Measurements from ENCODE around the gene CHN2. TPM values are rescaled to one million over a fixed set of nuclear protein-coding genes. Genes with fewer than 3 reads are reported as not detected.

Gene CHN2
- total RNA-seq, 1 experiment from 2014 or later, result 4.2 TPM

DNA sequence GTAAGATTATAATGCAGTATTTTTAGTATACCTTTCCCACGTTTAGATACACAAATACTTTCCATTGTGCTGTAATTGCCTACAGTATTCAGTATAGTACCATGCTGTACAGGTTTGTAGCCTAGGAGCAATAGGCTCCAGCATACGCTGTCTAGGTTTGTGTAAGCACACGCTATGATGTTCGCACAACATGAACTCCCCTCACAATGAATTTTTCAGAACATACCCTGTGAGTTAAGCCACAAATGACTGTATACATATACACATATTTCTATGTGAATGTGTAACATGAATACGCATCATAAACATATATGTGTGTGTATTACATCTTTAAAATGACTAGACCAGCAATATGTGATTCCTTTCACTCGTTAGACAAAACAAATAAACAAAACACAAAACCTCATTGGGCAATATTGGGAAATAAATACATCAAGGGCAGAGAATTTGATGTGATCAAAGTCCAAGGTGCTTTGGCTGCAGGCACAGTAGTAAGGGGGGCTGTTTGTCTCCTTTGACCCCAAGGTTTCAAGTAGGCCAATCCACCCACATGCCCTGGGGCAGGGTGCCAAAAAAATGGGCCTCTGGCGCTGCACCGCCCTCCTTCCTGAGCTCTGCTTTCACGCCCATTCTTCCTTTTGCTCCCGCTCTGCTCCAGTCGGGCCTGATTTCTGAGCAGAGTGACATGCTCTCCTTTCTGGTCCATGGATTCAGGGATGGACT lies 33.9 kb downstream of the CHN2 start:
- Histone ChIP-seq H3K4me3 (ENCODE audit: insufficient read depth, low read depth, low read length) (no peak overlapping the region), H3K27me3 (ENCODE audit: control insufficient read depth, insufficient read depth, low read length) (no peaks in the 10 kb centered on the region), H3K36me3 (replicated peaks; ENCODE audit: control insufficient read depth, insufficient read depth, low read length) (no peaks in the 10 kb centered on the region)
- no peak for DNase-seq

DNA sequence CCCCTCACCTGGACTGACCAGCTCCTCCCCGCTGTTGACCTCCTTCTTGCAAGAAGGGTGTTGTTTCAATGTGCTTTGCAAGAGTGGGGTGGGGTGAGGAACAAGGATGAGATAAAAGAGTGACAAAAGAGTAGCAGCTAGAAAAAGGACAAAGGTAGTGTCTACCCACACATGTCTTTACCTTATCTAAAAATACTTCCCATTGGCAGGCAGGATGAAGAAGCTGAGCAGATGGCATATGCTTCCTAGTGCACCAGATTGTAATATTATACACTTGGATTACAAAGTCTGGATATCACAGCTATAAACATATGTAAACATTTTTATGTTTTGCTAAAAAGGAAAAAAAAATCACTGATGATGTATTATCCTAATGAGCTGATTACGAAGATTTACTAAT lies 34.5 kb downstream of the CHN2 start:
- no peak for DNase-seq
- no peaks in the 10 kb centered on the region for H3K36me3 ChIP-seq (replicated peaks; ENCODE audit: control insufficient read depth, insufficient read depth, low read length)
- no peaks in the 10 kb centered on the region for H3K27me3 ChIP-seq (ENCODE audit: control insufficient read depth, insufficient read depth, low read length)
- no peak overlapping the region for H3K4me3 ChIP-seq (ENCODE audit: insufficient read depth, low read depth, low read length)

DNA sequence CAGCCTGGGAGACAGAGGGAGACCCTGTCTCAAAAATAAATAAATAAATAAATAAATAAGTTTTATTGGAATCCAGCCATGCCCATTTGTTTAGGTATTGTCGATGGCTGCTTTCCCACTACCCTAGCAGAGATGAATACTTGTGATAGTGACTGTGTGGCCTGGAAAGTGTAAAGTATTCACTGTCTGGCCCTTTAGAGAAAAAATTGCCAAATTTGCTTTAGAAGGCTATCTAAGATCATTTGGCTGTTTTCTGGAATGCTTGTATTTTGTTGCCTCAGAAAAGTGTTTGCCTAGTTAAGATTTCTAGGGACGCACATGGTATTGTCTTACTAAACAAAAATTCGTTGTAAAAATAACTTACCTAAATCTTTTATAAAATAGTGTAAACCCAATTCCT lies 35.4 kb downstream of the CHN2 start:
- Histone ChIP-seq H3K4me3 (ENCODE audit: insufficient read depth, low read depth, low read length) (no peak overlapping the region), H3K27me3 (ENCODE audit: control insufficient read depth, insufficient read depth, low read length) (no peaks in the 10 kb centered on the region), H3K36me3 (replicated peaks; ENCODE audit: control insufficient read depth, insufficient read depth, low read length) (no peaks in the 10 kb centered on the region)
- no peak for DNase-seq

DNA sequence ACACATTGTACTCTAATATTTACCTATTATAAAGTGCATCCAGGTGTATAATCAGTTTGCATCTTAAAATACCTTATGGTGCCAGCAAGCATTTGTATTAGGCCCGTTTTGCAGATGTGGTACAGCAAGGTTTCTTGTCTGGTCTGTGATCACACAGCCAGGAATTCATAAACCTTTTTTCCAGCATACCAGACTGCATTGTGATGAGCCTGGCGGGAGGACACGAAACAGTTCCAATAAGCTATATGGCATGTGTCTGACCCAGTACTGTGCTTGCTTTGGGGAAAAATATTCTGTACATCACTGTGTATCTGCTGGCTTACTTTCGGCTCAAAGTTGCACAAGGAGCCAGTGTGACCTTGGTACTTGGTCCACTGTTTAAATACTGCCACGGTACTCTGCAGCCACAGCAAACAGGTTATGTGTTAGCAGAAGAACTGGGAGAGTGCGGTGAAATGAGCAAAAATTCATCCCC lies 36.3 kb downstream of the CHN2 start:
- Histone ChIP-seq H3K36me3 (replicated peaks; ENCODE audit: control insufficient read depth, insufficient read depth, low read length) (no peaks in the 10 kb centered on the region), H3K27me3 (ENCODE audit: control insufficient read depth, insufficient read depth, low read length) (no peaks in the 10 kb centered on the region), H3K4me3 (ENCODE audit: insufficient read depth, low read depth, low read length) (no peak overlapping the region)
- no peak for DNase-seq

DNA sequence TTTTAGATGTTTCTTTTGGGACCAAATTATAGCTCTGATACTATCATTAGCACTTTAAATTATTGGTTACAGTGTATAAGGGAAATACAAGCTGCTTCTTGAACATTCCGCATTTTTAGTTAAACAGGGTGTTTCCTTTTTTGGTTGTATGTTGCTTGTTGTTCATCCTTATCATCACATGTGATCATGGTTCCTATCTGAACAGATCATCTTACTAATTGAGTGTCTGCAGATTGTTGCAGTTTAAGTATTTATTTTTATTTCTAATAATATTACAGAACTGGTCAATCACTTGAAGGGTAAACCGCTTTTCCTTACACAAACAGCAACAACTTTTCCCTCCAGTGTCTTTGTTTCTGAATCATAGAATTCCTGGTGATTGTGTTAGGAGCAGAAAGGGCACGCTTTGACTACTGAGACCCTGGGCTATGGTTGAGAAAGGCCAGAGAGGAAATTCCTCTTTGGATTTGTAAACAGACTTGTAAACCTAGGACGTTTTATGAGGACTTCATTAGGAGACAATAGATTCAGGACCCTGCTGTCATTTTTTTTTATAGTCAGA lies 37.2 kb downstream of the CHN2 start:
- no peak overlapping the region for H3K4me3 ChIP-seq (ENCODE audit: insufficient read depth, low read depth, low read length)
- DNase-seq, result no peak
- no peaks in the 10 kb centered on the region for H3K36me3 ChIP-seq (replicated peaks; ENCODE audit: control insufficient read depth, insufficient read depth, low read length)
- H3K27me3 ChIP-seq (ENCODE audit: control insufficient read depth, insufficient read depth, low read length), result no peaks in the 10 kb centered on the region

DNA sequence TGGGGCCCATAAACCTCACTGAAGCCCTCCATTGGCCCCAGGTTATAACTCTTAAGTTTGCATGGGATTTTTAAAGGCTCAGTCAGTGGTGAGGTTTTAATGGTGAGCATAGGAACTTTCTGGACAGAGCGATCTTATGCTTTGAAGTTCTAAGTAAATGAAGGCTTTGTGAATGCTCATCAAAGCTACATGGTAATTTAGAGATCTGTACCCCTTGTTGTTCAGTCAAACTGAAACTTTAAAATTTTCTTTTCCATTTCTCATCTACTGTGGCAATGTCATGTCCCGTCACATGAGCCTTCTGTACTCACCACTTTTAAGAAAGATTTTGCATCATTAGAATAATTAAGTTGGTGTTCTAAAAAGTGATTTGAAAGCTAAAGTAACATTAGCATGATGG lies 39.9 kb downstream of the CHN2 start:
- no peak for DNase-seq
- no peaks in the 10 kb centered on the region for H3K36me3 ChIP-seq (replicated peaks; ENCODE audit: control insufficient read depth, insufficient read depth, low read length)
- H3K4me3 ChIP-seq (ENCODE audit: insufficient read depth, low read depth, low read length), result no peak overlapping the region
- no peaks in the 10 kb centered on the region for H3K27me3 ChIP-seq (ENCODE audit: control insufficient read depth, insufficient read depth, low read length)

DNA sequence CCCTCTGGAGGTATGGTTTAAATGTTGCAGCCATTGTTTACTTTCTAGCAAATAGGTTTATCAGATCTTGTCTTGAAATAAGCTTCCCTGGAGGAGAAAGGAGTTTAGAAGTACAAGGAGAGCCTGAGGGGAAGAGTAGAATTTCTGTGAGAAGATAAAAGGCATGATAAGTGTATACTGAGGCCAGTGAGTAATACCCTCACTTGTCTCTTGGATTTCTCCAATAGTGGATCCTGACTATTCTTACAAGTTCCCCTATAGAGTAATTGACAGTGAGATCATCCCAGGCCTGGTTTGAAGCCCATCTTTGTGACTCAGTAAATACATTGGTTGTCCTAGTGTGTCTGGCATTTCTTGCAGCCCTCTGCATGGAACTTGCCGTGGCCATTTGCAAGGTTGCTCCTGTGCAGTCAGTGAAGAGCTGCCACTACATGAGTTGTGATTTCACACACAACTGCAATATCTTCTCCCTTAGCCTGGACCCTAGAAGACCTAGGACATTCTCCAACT lies 41.6 kb downstream of the CHN2 start:
- Histone ChIP-seq H3K4me3 (ENCODE audit: insufficient read depth, low read depth, low read length) (no peak overlapping the region), H3K27me3 (ENCODE audit: control insufficient read depth, insufficient read depth, low read length) (no peaks in the 10 kb centered on the region), H3K36me3 (replicated peaks; ENCODE audit: control insufficient read depth, insufficient read depth, low read length) (no peaks in the 10 kb centered on the region)
- DNase-seq, result no peak

DNA sequence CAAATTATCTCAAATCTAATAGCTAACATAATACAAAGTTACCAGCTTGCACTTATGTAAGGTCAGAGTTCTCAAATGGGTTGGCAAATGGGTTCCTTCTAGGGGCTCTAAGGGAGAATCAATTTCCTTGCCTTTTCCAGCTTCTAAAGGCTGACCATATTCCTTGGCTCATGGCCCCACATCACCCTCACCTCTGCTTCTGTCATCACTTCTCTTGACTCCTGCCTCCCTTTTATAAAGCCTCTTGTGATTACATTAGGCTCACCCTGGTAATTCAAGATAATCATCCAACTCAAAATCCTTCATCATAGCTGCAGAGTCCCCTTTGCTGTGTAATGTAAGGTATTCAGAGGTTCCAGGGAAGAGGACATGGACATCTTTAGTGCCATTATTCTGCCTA lies 42.1 kb downstream of the CHN2 start:
- no peaks in the 10 kb centered on the region for H3K27me3 ChIP-seq (ENCODE audit: control insufficient read depth, insufficient read depth, low read length)
- no peaks in the 10 kb centered on the region for H3K36me3 ChIP-seq (replicated peaks; ENCODE audit: control insufficient read depth, insufficient read depth, low read length)
- H3K4me3 ChIP-seq (ENCODE audit: insufficient read depth, low read depth, low read length), result no peak overlapping the region
- DNase-seq, result no peak

DNA sequence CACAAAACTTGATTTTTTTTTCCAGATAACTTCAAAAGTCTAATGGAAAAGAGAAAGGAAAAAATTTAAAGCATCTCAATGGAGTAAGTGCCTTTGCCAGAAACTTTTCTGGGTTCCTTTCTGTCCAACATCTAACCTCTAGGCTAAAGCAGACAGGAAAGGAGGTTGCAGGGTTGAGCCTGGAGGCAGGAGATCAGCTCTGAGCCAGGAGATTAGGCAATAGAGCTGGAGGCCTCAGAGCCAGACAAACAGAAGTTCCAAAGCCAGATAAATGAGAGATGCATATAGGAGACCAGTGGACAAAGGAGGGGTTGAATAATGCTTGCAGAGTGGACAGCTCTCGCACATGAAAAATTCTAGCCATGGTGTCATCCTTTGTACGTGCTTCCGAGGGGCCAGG lies 42.9 kb downstream of the CHN2 start:
- no peaks in the 10 kb centered on the region for H3K36me3 ChIP-seq (replicated peaks; ENCODE audit: control insufficient read depth, insufficient read depth, low read length)
- no peaks in the 10 kb centered on the region for H3K27me3 ChIP-seq (ENCODE audit: control insufficient read depth, insufficient read depth, low read length)
- H3K4me3 ChIP-seq (ENCODE audit: insufficient read depth, low read depth, low read length), result no peak overlapping the region
- no peak for DNase-seq

DNA sequence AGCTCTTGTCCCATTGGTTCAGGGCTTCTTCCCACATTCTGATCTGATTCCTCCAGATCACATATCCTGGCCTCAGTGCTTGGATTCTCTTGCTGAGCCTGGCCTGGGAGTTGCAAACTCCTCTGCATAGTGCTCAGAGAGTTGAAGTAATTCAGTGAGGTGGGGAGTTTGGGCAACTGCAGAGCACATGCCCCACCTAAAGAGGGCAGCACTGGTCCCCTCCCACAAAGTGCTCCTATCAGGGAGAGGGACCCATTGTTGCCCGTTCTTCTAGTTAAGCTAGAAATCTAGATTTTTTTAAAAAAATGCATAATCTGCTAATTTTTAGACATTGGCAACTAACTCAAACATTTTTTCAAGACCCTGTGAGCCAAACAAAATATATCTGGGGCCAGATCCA lies 45.1 kb downstream of the CHN2 start:
- peak; percentile 67 for DNase-seq

DNA sequence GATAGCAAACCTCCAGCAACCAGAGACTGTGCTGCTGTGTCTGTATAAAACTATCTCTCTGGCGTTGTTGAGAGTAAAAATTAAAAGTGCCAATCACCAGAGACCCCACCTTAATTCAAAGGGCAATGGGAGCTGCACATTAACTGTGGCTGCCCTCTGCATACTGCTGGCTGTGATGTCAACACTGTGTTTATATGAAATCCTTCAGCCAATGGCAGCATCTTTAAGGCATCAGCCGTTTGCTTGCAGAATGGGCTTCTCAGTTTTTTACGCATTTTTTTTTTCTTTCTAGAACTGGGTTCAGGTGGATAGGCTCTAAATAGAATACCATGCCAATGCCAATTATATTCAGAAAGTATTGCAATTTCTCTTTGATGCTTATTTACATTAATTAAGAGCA lies 47.7 kb downstream of the CHN2 start:
- H3K4me3 ChIP-seq (ENCODE audit: insufficient read depth, low read depth, low read length), result no peak overlapping the region
- DNase-seq, result no peak
- no peaks in the 10 kb centered on the region for H3K36me3 ChIP-seq (replicated peaks; ENCODE audit: control insufficient read depth, insufficient read depth, low read length)
- H3K27me3 ChIP-seq (ENCODE audit: control insufficient read depth, insufficient read depth, low read length), result no peaks in the 10 kb centered on the region

More for the DNA sequence above, 45.1 kb downstream of the CHN2 start:
- no peaks in the 10 kb centered on the region for H3K36me3 ChIP-seq (replicated peaks; ENCODE audit: control insufficient read depth, insufficient read depth, low read length)
- no peaks in the 10 kb centered on the region for H3K27me3 ChIP-seq (ENCODE audit: control insufficient read depth, insufficient read depth, low read length)
- no peak overlapping the region for H3K4me3 ChIP-seq (ENCODE audit: insufficient read depth, low read depth, low read length)

DNA sequence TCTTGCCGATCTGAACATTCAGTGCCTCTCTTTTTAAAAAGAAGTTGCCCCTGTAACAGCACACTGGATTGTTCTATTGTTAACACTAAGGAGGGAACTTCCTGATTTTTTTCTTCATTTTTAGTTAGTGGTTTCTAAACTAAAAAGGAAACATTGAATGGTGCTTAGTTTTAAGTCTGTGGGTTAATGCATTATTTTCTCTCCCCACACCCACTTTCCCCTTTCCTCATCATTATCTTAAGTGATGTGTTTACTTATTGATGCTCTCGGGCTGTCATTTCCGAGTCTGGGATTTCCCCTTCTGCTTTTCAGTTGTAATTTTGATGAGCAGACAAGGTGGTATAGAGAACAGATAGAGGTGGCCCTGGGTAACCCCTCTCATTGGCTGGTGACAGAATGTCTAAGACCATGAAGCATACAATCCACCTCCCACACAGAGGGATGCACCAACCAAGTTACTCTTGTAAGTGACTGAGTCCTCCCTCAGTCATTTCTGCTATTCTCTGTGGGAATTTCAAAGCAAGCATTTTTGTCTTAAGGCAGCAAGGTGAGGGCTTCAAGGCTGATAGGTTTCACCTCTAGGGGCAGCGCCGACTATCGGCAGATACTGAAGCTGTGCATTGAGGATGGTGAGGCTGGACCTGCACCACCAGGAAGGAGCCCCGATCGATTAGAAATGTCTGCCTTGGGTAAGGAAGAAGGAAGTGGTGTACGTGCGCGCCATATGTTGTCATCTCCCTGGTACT lies 49.5 kb downstream of the CHN2 start:
- DNase-seq, result peak; percentile 65
- H3K27me3 ChIP-seq (ENCODE audit: control insufficient read depth, insufficient read depth, low read length), result no peaks in the 10 kb centered on the region
- no peak overlapping the region for H3K4me3 ChIP-seq (ENCODE audit: insufficient read depth, low read depth, low read length)

DNA sequence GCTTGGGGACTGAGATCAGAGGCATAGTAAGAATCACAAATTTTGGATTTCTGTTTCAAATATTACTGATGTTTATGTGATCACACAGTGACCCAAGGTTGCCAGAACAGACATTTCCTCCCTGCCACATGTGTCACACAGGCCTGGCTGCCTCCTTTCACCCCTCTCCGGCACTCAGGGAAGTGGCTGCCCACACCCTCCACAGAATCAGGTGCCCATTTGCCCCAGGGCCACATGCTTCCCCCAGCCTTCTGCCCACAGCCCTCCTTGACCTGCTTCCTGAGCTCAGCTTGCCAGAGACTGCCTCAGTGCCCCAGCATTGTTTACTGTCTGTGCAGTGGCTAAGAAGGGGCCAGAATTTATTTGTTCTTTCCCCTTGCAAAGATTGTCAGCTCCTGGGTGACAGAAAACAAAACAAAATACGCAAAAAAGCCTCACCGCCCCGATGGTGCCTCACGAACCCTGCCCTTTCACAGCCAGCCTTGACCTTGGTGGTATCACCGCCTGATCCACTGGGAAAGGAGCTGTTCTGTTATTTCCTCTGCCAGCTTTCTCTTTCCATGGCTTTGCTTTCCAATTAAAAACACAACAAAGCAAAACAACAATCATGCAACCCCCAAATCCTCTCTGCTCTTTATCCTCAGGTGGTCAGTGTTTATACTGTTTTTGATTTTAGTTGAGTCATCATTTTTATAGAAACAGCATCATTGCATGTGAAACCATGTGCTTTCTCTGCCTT lies 52.8 kb downstream of the CHN2 start:
- DNase-seq, result no peak
- Histone ChIP-seq H3K4me3 (ENCODE audit: insufficient read depth, low read depth, low read length) (no peak overlapping the region), H3K36me3 (replicated peaks; ENCODE audit: control insufficient read depth, insufficient read depth, low read length) (no peaks in the 10 kb centered on the region), H3K27me3 (ENCODE audit: control insufficient read depth, insufficient read depth, low read length) (no peaks in the 10 kb centered on the region)

More for the DNA sequence above, 49.5 kb downstream of the CHN2 start:
- no peaks in the 10 kb centered on the region for H3K36me3 ChIP-seq (replicated peaks; ENCODE audit: control insufficient read depth, insufficient read depth, low read length)

DNA sequence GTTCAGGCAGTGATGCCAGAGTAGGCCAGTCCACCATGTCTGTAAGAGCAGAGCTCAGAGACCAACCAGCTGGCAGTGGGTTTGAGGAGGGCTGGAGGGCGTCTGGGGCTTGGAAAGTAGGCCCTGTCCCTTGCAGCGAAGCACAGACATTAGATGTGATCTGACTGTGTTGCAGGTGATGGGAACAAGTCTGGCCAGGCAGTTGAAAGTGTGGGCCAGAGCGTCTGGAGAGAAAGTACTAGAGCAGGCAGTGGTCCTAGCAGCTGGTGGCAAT lies 53.3 kb downstream of the CHN2 start:
- no peak for DNase-seq
- no peaks in the 10 kb centered on the region for H3K36me3 ChIP-seq (replicated peaks; ENCODE audit: control insufficient read depth, insufficient read depth, low read length)
- no peaks in the 10 kb centered on the region for H3K27me3 ChIP-seq (ENCODE audit: control insufficient read depth, insufficient read depth, low read length)
- no peak overlapping the region for H3K4me3 ChIP-seq (ENCODE audit: insufficient read depth, low read depth, low read length)

Data from H7 (cell line).